ENCODE results near the gene ZNF598. TPM values are rescaled to one million over a fixed set of nuclear protein-coding genes. Genes with fewer than 3 reads are reported as not detected.
A peak's percentile ranks its signal among the peaks of the same experiment; 100 is the strongest.

Gene ZNF598
- total RNA-seq, 4 donors from 2014 or later = 28.3 to 145 (median 42.0) TPM

DNA sequence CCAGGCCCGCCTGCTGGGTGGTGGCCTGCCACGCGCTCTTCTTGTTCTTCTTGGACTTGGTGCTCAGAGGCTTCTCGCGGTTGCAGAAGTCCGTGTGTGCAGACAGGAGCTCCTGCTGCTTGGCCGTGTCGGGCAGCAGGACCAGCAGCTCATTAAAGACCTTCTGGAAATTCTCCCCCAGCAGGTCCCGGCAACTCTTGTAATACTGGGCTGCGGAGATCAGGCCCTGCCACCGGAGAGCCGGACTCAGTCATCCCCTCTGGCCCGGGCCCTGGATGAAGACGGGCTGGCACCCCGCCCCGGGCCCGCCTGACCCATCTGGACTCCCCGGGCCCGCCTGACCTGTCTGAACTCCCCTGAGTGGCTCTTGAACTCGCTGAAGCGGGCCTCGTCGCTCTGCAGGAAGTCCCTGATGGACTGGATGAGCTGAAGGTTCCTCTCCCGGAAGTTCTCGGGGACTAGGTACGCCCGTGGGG lies 11.2 kb downstream of the ZNF598 start:
- H3K4me3 ChIP-seq = no peak overlapping the region
- peak overlapping the region in 1 of 4 donors; percentile 57 for H3K27ac ChIP-seq
- peaks cover 0 to under 1% (median 0%) of the 10 kb centered on the region in 4 donors for H3K4me1 ChIP-seq
- in situ Hi-C loops (cut with MboI; ENCODE audit: low pct_ligation_motif_present in 1 of 4, low pct_unique_long_range_greater_than_20kb in 1 of 4, low sequenced_read_pairs in 3 of 4) = no loop called here
- no peaks in the 10 kb centered on the region for H3K27me3 ChIP-seq
- 94% methylated on average over 27 of the region's 27 CpGs; no CpG with 5 or more reads in 1 of the 2 donors for WGBS, 2 donors (ENCODE audit: low coverage in 1 of 2)
- H3K36me3 ChIP-seq = peaks cover 0 to 45% (median 28%) of the 10 kb centered on the region in 4 donors
- H3K9me3 ChIP-seq = no peaks in the 10 kb centered on the region
- intact Hi-C loops (cut with DNase I; ENCODE audit: low total_unique reads) = no loop called here
- no peak for DNase-seq
- TF ChIP-seq POLR2AphosphoS5 (IDR thresholded peaks at IDR 0.05) = no peak

DNA sequence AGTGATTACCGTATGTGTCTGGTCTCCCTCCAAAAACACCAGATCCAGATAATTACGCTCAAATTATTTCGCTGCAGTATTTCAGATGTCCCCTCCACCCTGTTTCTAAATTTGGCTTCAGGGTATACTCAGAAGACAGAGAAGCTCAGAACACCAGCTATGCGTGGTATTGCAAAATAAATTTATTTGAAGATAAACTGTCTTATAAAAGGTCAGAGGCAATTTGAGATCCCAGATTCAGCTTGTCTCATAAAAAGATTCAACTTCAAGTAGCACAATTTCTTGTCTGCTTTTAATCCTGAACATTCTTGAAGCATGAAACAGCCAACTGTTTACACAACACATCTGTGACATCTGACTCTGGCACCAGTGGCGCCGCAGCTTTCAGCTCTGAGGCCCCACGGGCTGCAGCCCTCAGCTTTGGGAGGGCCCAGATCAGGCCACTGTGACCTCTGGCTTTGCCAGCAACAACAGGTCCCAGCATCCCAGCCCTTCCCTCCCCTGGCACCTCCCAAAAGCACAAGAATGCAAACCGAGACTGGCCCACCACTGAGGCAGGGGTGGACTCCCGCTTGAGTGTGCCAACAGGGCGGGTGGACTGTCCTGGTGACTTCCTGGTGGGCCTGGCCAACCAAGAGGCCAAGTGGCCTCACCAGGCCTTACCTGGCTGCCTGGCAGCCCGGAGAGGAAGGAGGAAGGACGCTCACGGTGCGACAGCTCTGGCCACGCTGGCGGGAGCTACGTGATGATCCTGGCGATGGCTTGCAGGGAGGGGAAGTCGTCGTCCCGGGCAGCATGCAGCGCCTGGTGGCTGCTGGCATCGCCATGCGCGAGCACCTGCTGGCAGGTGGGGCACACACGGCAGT lies 11.9 kb downstream of the ZNF598 start:
- intact Hi-C loops (cut with DNase I; ENCODE audit: low total_unique reads) (no loop called here), in situ Hi-C loops (cut with MboI; ENCODE audit: low pct_ligation_motif_present in 1 of 4, low pct_unique_long_range_greater_than_20kb in 1 of 4, low sequenced_read_pairs in 3 of 4) (no loop called here)
- no peaks in the 10 kb centered on the region for H3K4me1 ChIP-seq
- 67 to 86% methylated on average over 4 to 23 of the region's 26 CpGs for WGBS, 2 donors (ENCODE audit: low coverage in 1 of 2)
- H3K9me3 ChIP-seq = no peaks in the 10 kb centered on the region
- H3K27me3 ChIP-seq = no peaks in the 10 kb centered on the region
- H3K36me3 ChIP-seq = peaks cover 0 to 45% (median 28%) of the 10 kb centered on the region in 4 donors
- peak overlapping the region in 3 of 4 donors; percentile 25 to 67 (median 32) for H3K27ac ChIP-seq
- no peak for DNase-seq
- TF ChIP-seq POLR2AphosphoS5 (IDR thresholded peaks at IDR 0.05) (no peak), EP300 (IDR thresholded peaks at IDR 0.05; ENCODE audit: low read depth) (no peak), POLR2A (IDR thresholded peaks at IDR 0.05) (no peak)
- TF ChIP-seq, protein P1, sequence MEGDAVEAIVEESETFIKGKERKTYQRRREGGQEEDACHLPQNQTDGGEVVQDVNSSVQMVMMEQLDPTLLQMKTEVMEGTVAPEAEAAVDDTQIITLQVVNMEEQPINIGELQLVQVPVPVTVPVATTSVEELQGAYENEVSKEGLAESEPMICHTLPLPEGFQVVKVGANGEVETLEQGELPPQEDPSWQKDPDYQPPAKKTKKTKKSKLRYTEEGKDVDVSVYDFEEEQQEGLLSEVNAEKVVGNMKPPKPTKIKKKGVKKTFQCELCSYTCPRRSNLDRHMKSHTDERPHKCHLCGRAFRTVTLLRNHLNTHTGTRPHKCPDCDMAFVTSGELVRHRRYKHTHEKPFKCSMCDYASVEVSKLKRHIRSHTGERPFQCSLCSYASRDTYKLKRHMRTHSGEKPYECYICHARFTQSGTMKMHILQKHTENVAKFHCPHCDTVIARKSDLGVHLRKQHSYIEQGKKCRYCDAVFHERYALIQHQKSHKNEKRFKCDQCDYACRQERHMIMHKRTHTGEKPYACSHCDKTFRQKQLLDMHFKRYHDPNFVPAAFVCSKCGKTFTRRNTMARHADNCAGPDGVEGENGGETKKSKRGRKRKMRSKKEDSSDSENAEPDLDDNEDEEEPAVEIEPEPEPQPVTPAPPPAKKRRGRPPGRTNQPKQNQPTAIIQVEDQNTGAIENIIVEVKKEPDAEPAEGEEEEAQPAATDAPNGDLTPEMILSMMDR (IDR thresholded peaks at IDR 0.05) = no peak
- H3K4me3 ChIP-seq = no peak overlapping the region

DNA sequence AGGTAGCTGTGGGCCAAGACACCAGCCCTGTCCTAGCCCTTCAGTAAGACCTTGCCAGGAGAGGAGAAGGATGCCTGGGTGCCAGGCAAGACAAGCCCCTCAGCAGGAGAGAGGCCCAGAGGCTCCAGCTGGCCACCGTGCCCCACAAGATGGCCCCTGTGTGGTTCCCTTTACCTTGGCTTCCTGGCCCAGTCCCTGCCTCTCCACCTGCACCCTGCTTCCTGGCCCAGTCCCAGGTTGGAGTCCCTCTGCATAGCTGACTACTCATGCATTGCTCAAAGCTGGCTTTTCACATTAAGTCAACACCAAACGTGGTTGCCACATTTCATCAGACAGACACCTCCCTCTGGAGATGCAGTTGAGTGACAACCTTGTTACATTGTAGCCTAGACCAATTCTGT lies 15.9 kb downstream of the ZNF598 start:
- H3K36me3 ChIP-seq = peaks cover 0 to 9% (median 4%) of the 10 kb centered on the region in 4 donors
- intact Hi-C loops (cut with DNase I; ENCODE audit: low total_unique reads) = no loop called here
- DNase-seq = no peak
- WGBS, 2 donors (ENCODE audit: low coverage in 1 of 2) = 0 to 46% methylated on average over 1 to 2 of the region's 2 CpGs
- peaks cover 30% of the 10 kb centered on the region for H3K27me3 ChIP-seq
- in situ Hi-C loops (cut with MboI; ENCODE audit: low pct_ligation_motif_present in 1 of 4, low pct_unique_long_range_greater_than_20kb in 1 of 4, low sequenced_read_pairs in 3 of 4) = no loop called here
- TF ChIP-seq POLR2AphosphoS5 (IDR thresholded peaks at IDR 0.05) = no peak
- TF ChIP-seq EP300 (IDR thresholded peaks at IDR 0.05; ENCODE audit: low read depth) = no peak
- TF ChIP-seq POLR2A (IDR thresholded peaks at IDR 0.05) = no peak
- TF ChIP-seq, protein P1 (IDR thresholded peaks at IDR 0.05) = no peak
- H3K27ac ChIP-seq = no peak overlapping the region
- no peaks in the 10 kb centered on the region for H3K9me3 ChIP-seq
- H3K4me1 ChIP-seq = peaks cover 7 to 31% (median 25%) of the 10 kb centered on the region in 4 donors
- H3K4me3 ChIP-seq = no peak overlapping the region

DNA sequence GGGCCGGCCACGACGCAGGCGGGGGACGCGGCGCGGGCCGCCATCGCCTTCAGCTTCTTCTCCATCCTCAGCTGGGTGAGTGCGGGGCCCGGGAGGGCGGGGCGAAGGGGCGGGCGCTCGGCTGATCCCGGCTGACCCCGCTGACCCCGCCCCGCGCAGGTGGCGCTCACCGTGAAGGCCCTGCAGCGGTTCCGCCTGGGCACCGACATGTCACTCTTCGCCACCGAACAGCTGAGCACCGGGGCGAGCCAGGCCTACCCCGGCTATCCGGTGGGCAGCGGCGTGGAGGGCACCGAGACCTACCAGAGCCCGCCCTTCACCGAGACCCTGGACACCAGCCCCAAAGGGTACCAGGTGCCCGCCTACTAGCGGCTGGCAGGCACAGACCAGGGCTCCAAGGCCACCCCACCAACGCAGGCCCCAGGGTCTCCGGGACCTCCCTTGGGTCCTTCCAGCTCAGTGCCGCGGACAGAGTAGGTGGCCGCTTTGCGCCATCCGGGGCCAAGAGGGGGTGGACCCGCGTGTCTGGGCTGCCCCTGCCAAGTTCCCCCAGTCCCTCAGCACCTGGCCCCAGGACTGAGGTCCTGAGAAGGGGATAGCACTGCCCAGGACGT lies 16.8 kb downstream of the ZNF598 start:
- H3K4me3 ChIP-seq = peak overlapping the region in 1 of 4 donors; percentile 52
- WGBS, 2 donors (ENCODE audit: low coverage in 1 of 2) = 61% methylated on average over 31 of the region's 50 CpGs; no CpG with 5 or more reads in 1 of the 2 donors
- H3K36me3 ChIP-seq = peaks cover 0 to under 1% (median 0%) of the 10 kb centered on the region in 4 donors
- in situ Hi-C loops (cut with MboI; ENCODE audit: low pct_ligation_motif_present in 1 of 4, low pct_unique_long_range_greater_than_20kb in 1 of 4, low sequenced_read_pairs in 3 of 4) (no loop called here), intact Hi-C loops (cut with DNase I; ENCODE audit: low total_unique reads) (no loop called here)
- peak overlapping the region in 1 of 4 donors; percentile 6 for H3K27ac ChIP-seq
- DNase-seq = no peak
- H3K9me3 ChIP-seq = no peaks in the 10 kb centered on the region
- TF ChIP-seq POLR2A (IDR thresholded peaks at IDR 0.05) (no peak), EP300 (IDR thresholded peaks at IDR 0.05; ENCODE audit: low read depth) (no peak), POLR2AphosphoS5 (IDR thresholded peaks at IDR 0.05) (no peak)
- TF ChIP-seq, protein P1 (IDR thresholded peaks at IDR 0.05) = no peak
- peaks cover 34% of the 10 kb centered on the region for H3K27me3 ChIP-seq
- peaks cover 7 to 31% (median 25%) of the 10 kb centered on the region in 4 donors for H3K4me1 ChIP-seq
